T follicular helper cell (primary cell): ENCODE measurements around the gene NUTM2F.
"Not testable (repeated sequence)": the region's sequence is repeated elsewhere in the genome, so short reads cannot be mapped to it uniquely, and the experiment has no call there.

Experiments used
- DNase-seq: peaks from one replicate; pipeline ENCODE4 v3.0.0-alpha.2; 2020; ENCODE audit warnings: low read depth

The NUTM2F gene

GRCh38 chr9:94316236-94316635 is 12.2 kb downstream of the NUTM2F start:
- not testable (repeated sequence) for DNase-seq

DNA sequence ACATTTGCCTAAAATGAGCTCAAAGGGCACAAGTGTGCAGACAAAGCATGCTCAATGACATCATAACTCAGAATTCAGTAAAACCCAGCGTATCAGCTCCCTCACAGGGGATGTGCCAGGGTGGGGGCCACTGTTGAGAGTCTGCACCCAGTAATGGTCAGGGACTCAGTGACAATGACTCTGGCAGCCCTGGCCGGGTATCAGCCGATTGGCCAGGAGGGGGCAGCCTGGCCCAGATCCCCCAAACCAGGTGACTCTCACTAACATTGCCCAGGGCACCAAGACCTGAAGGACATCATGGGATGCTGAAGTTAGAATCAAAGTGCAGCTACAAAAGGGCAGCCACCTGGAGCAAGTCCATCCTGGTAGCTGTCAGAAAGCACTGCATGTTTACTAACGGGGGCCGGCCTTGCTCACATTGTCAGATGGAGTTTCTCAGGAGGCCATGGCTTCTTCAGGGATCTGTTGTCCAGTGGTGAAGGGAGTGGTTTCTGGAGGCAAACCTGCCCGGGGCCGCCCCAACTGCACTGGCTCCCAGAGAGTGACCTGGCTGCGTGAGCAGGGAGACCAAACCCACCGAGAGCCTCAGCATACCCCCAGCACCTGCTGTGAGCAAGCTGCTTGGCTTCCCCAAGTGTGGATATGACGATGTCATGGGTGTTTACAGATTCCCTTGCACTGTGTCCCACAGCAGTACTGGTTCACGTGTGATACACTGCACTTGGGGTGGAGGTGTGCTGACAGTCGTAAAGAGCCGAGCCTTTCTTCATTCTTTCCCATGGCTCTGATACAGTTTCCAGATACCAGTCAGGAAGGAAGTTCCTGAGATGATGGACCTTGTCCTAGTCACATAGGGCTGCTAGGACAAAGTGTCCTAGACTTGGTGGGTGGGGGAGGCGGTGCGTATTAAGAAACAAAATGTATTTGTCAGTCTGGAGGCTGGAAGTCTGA is 13.1 kb downstream of the NUTM2F start:
- DNase-seq = not testable (repeated sequence)

DNA sequence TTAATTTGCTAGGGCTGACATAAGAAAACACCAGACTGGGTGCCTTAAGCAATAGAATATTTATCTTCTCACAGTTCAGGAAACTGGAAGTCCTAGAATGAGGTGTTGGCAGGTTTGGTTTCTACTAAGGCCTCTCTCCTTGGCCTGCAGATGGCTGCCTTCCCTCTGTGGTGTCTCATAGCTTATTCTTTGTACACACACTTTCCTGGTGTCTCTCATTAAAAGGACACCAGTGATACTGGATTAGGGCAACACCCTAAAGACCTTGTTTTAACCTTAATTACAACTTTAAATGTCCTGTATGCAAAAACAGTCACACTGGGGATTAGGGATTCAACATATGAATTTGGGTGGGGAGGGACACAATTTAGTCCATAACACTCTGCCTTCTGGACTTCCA is 25.1 kb downstream of the NUTM2F start:
- DNase-seq = no peak

DNA sequence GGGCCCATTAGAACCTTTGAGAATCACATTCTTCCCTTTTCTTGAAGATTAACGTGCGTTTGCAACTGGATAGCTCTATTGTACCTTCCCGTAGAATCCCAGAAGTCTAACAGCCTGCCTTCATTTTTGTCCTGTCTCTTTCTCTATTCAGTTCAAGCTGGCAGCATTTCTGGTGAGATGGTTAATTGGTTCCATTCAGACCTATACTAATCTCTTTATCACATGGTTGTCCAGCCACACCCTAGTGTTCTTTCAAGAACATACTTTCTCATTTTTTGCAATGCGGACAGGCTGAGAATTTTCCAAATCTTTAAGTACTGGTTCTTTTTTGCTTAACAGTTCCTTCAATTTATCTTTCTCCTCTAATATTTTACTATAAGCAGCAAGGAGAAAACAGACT is 26.0 kb downstream of the NUTM2F start:
- no peak for DNase-seq

GRCh38 chr9:94301583-94301982 is 26.9 kb downstream of the NUTM2F start:
- DNase-seq = no peak

DNA sequence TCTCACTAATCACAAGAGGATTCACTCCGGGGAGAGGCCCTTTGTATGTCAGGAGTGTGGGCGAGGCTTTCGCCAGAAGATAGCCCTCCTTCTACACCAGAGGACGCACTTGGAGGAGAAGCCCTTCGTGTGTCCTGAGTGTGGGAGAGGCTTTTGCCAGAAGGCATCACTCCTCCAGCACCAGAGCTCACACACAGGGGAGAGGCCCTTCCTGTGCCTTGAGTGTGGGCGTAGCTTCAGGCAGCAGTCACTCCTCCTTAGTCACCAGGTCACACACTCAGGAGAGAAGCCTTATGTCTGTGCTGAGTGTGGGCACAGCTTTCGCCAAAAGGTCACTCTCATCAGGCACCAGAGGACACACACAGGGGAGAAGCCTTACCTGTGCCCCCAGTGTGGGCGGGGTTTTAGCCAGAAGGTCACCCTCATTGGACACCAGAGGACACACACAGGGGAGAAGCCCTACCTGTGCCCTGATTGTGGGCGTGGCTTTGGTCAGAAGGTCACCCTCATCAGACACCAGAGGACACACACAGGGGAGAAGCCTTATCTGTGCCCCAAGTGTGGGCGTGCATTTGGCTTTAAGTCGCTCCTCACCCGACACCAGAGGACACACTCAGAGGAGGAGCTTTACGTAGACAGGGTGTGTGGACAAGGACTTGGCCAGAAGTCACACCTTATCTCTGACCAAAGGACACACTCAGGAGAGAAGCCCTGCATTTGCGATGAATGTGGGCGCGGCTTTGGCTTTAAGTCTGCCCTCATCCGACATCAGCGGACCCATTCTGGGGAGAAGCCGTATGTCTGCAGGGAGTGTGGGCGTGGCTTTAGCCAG is 27.8 kb downstream of the NUTM2F start:
- no peak for DNase-seq

- DNase-seq = no peak
These were observed 29.4 kb downstream of the NUTM2F start for GRCh38 chr9:94298949-94299599.

GRCh38 chr9:94289691-94290090 is 38.8 kb downstream of the NUTM2F start:
- DNase-seq = no peak

DNA sequence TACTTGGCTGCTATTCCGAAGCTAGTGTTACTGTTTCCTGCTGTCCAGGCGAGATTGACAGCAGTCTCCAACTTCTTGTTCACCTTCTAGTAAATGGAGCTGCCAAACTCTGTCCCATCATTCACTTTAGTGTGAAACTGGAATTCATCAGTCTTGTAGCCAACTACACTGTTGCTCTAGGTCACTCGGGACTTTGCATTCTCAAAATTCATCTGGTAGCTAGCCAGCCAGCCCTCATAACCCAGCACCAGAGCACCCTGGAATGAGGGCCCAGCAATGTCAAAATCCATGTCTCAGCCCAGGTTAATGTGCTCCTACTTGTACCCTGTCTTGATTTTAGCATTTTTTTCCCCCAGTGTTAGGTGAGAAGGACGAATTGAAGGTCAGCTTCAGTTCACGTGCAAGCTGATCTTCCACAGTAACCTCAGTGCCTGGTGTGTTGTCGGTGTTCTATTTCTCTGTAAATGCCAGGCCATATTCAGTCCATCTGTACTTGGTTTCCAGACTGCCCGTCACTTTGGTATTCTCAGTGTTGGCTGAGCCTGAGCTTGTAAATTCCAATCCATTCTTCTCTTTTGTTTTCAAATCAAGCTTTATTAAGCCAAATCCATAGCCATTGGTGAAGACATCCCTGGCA is 40.4 kb downstream of the NUTM2F start:
- DNase-seq = no peak

DNA sequence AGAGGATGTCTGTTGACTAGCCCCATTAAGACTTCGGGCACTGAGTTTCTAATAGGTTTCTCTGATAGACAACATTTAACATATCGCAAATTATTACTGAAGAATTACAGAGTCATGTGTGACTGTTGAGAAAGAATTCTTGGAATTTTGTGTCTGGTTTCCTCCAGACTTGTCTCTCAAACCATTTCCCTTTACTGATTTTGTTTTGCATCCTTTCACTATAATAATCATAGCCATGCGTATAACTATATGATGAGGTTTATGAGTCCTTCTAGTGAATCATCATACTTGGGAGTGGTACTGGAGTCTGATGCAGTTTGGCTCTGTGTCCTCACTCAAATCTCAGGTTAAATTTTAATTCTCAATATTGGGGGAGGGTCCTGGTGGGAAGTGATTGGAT is 42.3 kb downstream of the NUTM2F start:
- no peak for DNase-seq

DNA sequence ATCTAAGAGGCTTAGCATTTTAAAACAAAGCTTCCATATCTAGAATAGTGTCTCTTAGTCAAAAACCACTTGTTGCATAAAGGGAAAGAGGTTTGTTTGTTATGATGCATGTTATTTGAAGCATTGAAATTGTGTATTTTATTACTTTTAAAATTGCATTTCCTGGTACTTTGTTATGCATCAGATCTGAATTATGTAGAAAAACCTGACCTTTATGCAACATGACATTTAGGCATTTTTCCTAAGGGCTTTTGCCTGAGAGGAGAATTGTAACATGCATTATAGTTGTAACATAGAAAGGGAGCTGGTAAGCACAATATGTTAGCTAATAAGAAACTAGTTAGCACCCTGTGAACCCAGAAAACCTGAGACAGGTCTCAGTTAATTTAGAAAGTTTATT is 47.3 kb downstream of the NUTM2F start:
- no peak for DNase-seq

DNA sequence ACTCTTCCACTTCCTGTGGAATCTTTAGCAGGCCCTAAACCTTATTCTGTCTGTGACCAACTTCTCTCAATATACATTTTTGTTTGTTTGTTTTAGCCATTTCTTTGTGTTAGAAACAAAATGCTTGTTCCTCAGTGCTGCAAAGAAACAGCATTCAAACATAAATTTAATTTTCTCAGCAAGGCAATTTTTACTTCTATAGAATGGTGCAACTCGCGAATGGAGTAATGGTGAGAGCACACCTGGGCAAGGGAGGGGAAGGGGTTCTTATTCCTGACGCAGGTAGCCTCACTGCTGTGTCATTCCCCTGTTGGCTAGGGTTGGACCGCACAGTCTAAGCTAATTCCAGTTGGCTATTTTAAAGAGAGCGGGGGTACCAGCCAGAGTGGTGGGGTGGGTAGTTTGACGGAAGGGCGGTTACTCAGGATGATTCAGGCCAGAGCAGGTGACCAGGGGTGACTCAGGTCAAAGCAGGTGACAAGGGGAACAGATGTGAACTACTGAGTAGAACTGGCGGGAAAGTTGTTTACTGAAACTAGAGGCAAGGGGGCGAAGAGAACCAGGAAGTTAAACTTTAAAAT is 47.9 kb downstream of the NUTM2F start:
- DNase-seq = no peak

GRCh38 chr9:94277885-94278536 is 50.4 kb downstream of the NUTM2F start:
- no peak for DNase-seq

- not testable (repeated sequence) for DNase-seq
These were observed 51.4 kb downstream of the NUTM2F start for GRCh38 chr9:94277029-94277428.

GRCh38 chr9:94270009-94270408 is 58.4 kb downstream of the NUTM2F start:
- DNase-seq = no peak

DNA sequence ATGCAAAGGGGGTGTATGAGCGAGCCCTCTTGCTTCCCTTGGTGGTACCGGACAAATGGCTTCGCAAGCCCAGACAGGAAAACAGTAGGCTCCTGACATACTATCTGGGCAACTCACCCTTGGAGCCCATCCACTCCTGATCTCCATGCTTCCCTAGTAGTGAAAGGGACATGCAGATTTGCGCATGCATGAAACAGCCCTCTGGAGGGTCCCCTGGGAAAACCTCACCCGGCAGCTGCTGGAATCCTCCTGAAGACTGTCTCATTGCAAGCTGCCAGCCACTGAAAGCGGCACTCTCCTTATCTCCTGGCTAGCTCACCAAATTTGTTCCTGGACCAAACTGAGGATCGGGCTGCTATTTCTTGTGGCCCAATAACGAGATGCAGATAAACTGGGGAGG is 59.2 kb downstream of the NUTM2F start:
- no peak for DNase-seq
